SK-N-SH treated with all-trans-retinoic acid at 6 μM for 48 hours (cell line): ENCODE results near the gene HTT.
A peak's percentile ranks its signal among the peaks of the same experiment; 100 is the strongest.

Source experiments
- ATAC-seq: fragments of 200-7000 bp; cut with Tn5 transposase; 3 replicates; pipeline ENCODE4 v1.9.1; 2020; ENCODE audit warnings: mild to moderate bottlenecking, moderate library complexity
- ARNTL ChIP-seq: fragments of 450-650 bp; formaldehyde crosslinking; IDR thresholded peaks from 2 replicates; pipeline ENCODE4 v1.5.0; 2020; ENCODE audit warnings: low read depth, mild to moderate bottlenecking, moderate library complexity, borderline replicate concordance
- CSDC2 ChIP-seq: fragments of 250-450 bp; sonication (Bioruptor Pico); IDR thresholded peaks from 2 replicates; pipeline ENCODE4 v1.5.0; 2020; ENCODE audit warnings: mild to moderate bottlenecking, moderate library complexity
- ESRRG ChIP-seq: fragments of 250-450 bp; sonication (Bioruptor Pico); IDR thresholded peaks from 2 replicates; pipeline ENCODE4 v1.6.1; 2021; ENCODE audit warnings: mild to moderate bottlenecking
- GLIS3 ChIP-seq: fragments of 250-450 bp; sonication (Bioruptor Pico); IDR thresholded peaks from 2 replicates; pipeline ENCODE4 v1.5.0; 2020; ENCODE audit warnings: mild to moderate bottlenecking, moderate library complexity
- ISL1 ChIP-seq: fragments of 250-450 bp; sonication (Bioruptor Pico); IDR thresholded peaks from 2 replicates; pipeline ENCODE4 v2.1.2; 2022; ENCODE audit warnings: mild to moderate bottlenecking, moderate library complexity
- OSR1 ChIP-seq: fragments of 250-450 bp; sonication (Bioruptor Pico); IDR thresholded peaks from 2 replicates; pipeline ENCODE4 v1.8.0; 2022; ENCODE audit warnings: moderate library complexity, mild to moderate bottlenecking, inconsistent platforms
- PPARA ChIP-seq: fragments of 250-450 bp; sonication (Bioruptor Pico); IDR thresholded peaks from 2 replicates; pipeline ENCODE4 v1.5.0; 2020; ENCODE audit warnings: mild to moderate bottlenecking, borderline replicate concordance
- RARB ChIP-seq: fragments of 250-450 bp; sonication (Bioruptor Pico); IDR thresholded peaks from 2 replicates; pipeline ENCODE4 v1.8.0; 2021; ENCODE audit warnings: mild to moderate bottlenecking, moderate library complexity
- TCF4 ChIP-seq: fragments of 250-450 bp; sonication (Bioruptor Pico); IDR thresholded peaks from 2 replicates; pipeline ENCODE4 v1.8.0; 2021; ENCODE audit warnings: mild to moderate bottlenecking, moderate library complexity, borderline replicate concordance
- ZC3H10 ChIP-seq: fragments of 250-450 bp; sonication (Bioruptor Pico); IDR thresholded peaks from 2 replicates; pipeline ENCODE4 v1.5.1; 2021; ENCODE audit warnings: mild to moderate bottlenecking, moderate library complexity
- ZFP30 ChIP-seq: fragments of 450-650 bp; formaldehyde crosslinking; IDR thresholded peaks from 2 replicates; pipeline ENCODE4 v1.5.0; 2022; ENCODE audit warnings: mild to moderate bottlenecking, moderate library complexity
- ZNF565 ChIP-seq: fragments of 450-650 bp; formaldehyde crosslinking; conservative IDR thresholded peaks from 2 replicates; pipeline ENCODE4 v1.5.0; 2020; ENCODE audit warnings: low read depth, mild to moderate bottlenecking, moderate library complexity
- ZNF70 ChIP-seq: fragments of 450-650 bp; formaldehyde crosslinking; IDR thresholded peaks from 2 replicates; pipeline ENCODE4 v1.5.0; 2020; ENCODE audit warnings: mild to moderate bottlenecking, moderate library complexity
- ZNF8 ChIP-seq: fragments of 450-650 bp; formaldehyde crosslinking; IDR thresholded peaks from 2 replicates; pipeline ENCODE4 v1.5.0; 2020; ENCODE audit warnings: mild to moderate bottlenecking, moderate library complexity
- TF ChIP-seq, protein P1 (sequence below): fragments of 250-450 bp; sonication (Bioruptor Pico); IDR thresholded peaks from 2 replicates; pipeline ENCODE4 v1.5.1; 2021; ENCODE audit warnings: mild to moderate bottlenecking, moderate library complexity
- TF ChIP-seq, protein P2 (sequence below): fragments of 250-450 bp; sonication (Bioruptor Pico); IDR thresholded peaks from 2 replicates; pipeline ENCODE4 v1.8.0; 2021; ENCODE audit warnings: low read depth, mild to moderate bottlenecking, moderate library complexity, borderline replicate concordance
- TF ChIP-seq, protein P3 (sequence below): fragments of 250-450 bp; sonication (Bioruptor Pico); IDR thresholded peaks from 2 replicates; pipeline ENCODE4 v1.5.0; 2020; ENCODE audit warnings: mild to moderate bottlenecking, moderate library complexity
- TF ChIP-seq, protein P4 (sequence below): fragments of 250-450 bp; sonication (Bioruptor Pico); IDR thresholded peaks from 2 replicates; pipeline ENCODE4 v1.5.1; 2020; ENCODE audit warnings: low read depth, mild to moderate bottlenecking, moderate library complexity

The HTT gene

DNA sequence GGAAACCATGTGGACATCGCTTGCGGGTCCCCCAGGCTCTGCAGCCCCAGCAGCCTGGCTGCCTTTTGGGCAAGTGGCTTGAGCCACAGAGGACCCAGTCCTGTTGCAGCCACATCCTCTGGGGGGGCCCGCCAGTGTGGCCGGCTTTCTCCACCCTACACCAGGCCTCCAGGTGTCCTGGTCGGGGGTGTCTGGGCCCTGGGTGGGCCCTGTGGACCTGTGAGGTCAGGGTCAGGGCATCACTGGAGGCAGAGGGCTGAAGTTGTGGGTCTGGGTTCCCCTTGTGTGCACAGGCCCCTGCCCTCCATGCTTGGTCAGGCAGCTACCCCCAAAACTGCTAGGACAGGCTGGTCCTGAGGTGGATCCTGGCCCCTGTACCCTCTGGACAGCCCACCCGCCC lies 171.2 kb downstream of the HTT start:
- no peak for TF ChIP-seq RARB
- TF ChIP-seq TCF4 = no peak
- TF ChIP-seq, protein P1, sequence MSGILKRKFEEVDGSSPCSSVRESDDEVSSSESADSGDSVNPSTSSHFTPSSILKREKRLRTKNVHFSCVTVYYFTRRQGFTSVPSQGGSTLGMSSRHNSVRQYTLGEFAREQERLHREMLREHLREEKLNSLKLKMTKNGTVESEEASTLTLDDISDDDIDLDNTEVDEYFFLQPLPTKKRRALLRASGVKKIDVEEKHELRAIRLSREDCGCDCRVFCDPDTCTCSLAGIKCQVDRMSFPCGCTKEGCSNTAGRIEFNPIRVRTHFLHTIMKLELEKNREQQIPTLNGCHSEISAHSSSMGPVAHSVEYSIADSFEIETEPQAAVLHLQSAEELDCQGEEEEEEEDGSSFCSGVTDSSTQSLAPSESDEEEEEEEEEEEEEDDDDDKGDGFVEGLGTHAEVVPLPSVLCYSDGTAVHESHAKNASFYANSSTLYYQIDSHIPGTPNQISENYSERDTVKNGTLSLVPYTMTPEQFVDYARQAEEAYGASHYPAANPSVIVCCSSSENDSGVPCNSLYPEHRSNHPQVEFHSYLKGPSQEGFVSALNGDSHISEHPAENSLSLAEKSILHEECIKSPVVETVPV (CRISPR knock-in tag) = no peak
- no peak for TF ChIP-seq ZNF70 (CRISPR knock-in tag)
- TF ChIP-seq PPARA (CRISPR knock-in tag) = no peak
- no peak for TF ChIP-seq ZC3H10 (CRISPR knock-in tag)
- TF ChIP-seq, protein P2, sequence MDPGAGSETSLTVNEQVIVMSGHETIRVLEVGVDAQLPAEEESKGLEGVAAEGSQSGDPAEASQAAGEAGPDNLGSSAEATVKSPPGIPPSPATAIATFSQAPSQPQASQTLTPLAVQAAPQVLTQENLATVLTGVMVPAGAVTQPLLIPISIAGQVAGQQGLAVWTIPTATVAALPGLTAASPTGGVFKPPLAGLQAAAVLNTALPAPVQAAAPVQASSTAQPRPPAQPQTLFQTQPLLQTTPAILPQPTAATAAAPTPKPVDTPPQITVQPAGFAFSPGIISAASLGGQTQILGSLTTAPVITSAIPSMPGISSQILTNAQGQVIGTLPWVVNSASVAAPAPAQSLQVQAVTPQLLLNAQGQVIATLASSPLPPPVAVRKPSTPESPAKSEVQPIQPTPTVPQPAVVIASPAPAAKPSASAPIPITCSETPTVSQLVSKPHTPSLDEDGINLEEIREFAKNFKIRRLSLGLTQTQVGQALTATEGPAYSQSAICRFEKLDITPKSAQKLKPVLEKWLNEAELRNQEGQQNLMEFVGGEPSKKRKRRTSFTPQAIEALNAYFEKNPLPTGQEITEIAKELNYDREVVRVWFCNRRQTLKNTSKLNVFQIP (CRISPR knock-in tag) = no peak
- no peak for TF ChIP-seq ARNTL
- TF ChIP-seq, protein P3, sequence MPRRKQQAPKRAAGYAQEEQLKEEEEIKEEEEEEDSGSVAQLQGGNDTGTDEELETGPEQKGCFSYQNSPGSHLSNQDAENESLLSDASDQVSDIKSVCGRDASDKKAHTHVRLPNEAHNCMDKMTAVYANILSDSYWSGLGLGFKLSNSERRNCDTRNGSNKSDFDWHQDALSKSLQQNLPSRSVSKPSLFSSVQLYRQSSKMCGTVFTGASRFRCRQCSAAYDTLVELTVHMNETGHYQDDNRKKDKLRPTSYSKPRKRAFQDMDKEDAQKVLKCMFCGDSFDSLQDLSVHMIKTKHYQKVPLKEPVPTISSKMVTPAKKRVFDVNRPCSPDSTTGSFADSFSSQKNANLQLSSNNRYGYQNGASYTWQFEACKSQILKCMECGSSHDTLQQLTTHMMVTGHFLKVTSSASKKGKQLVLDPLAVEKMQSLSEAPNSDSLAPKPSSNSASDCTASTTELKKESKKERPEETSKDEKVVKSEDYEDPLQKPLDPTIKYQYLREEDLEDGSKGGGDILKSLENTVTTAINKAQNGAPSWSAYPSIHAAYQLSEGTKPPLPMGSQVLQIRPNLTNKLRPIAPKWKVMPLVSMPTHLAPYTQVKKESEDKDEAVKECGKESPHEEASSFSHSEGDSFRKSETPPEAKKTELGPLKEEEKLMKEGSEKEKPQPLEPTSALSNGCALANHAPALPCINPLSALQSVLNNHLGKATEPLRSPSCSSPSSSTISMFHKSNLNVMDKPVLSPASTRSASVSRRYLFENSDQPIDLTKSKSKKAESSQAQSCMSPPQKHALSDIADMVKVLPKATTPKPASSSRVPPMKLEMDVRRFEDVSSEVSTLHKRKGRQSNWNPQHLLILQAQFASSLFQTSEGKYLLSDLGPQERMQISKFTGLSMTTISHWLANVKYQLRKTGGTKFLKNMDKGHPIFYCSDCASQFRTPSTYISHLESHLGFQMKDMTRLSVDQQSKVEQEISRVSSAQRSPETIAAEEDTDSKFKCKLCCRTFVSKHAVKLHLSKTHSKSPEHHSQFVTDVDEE (CRISPR knock-in tag) = no peak
- TF ChIP-seq, all 23 proteins: peak for 0
- no peak for ATAC-seq

DNA sequence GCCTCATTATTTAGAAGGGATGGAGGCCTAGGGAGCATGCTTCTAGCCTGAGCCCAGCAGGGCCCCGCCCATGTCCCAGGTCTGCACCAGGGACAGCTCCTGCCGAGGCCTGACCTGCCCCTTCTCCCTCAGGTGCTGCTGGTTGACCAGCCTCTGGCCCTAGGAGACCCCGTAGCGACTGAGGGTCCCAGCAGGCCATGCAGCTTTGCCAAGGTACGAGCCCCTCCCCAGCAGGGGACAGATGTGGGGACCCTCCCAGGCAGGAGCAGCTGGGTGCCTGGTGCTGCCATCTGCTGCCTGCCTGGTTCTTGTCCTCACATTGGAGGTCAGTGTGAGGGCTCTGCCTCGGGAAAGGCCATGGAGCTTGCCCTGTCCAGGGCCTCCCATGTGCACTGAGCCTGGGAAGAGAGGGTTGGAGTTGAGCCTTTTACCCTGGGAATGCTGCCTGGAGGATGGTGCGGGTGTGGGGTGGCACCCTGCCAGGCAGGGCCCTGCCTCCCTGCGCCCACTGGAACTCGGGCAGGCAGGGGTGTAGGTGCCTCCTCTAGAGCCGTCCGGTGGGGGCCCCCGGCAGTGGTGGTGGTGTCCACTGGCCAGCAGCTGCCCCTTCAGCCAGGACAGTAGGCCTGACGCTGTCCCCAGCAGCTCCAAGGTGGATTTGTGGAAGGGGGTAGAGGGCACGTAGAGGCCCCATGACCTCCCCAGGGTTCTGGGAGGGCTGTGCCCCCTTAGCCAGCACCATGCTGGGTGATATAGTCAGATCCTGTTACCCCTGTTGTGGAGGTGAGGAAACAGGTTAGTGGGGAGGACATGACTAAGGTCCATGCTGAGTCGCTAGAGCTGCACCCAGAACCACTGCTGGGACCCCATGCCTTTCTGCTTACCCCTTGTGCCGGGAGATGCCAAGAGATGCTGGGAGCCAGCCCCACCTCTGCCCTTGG lies 172.2 kb downstream of the HTT start:
- peak; percentile 14 for ATAC-seq
- no peak for TF ChIP-seq TCF4
- no peak for TF ChIP-seq ZNF8
- no peak for TF ChIP-seq CSDC2 (CRISPR knock-in tag)
- no peak for TF ChIP-seq ZNF565 (CRISPR knock-in tag)
- no peak for TF ChIP-seq OSR1 (CRISPR knock-in tag)
- TF ChIP-seq GLIS3 = no peak
- no peak for TF ChIP-seq ESRRG
- TF ChIP-seq, protein P2 (CRISPR knock-in tag) = no peak
- no peak for TF ChIP-seq ARNTL
- TF ChIP-seq, protein P4, sequence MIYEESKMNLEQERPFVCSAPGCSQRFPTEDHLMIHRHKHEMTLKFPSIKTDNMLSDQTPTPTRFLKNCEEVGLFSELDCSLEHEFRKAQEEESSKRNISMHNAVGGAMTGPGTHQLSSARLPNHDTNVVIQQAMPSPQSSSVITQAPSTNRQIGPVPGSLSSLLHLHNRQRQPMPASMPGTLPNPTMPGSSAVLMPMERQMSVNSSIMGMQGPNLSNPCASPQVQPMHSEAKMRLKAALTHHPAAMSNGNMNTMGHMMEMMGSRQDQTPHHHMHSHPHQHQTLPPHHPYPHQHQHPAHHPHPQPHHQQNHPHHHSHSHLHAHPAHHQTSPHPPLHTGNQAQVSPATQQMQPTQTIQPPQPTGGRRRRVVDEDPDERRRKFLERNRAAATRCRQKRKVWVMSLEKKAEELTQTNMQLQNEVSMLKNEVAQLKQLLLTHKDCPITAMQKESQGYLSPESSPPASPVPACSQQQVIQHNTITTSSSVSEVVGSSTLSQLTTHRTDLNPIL (CRISPR knock-in tag) = no peak
- TF ChIP-seq RARB = no peak
- TF ChIP-seq ZFP30 (CRISPR knock-in tag) = no peak
- TF ChIP-seq, protein P1 (CRISPR knock-in tag) = no peak
- TF ChIP-seq ISL1 (CRISPR knock-in tag) = no peak
- no peak for TF ChIP-seq ZC3H10 (CRISPR knock-in tag)
